Liver (tissue), 9 donors: ENCODE measurements around the gene THSD4. TPM values are rescaled to one million over a fixed set of nuclear protein-coding genes. Genes with fewer than 3 reads are reported as not detected.

Experiments
- DNase-seq: peaks from one replicate; pipeline ENCODE4 v3.0.0-alpha.2; 2017; ENCODE audit warnings: low spot score
- H3K27ac ChIP-seq, 2 donors: one replicate each; pipeline ENCODE4 v1.7.0; 2013; ENCODE audit warnings: inconsistent platforms in 2 of 2, low read length in 2 of 2, control low read depth in 1 of 2, low read depth in 1 of 2, mild to moderate bottlenecking in 1 of 2
- H3K27me3 ChIP-seq, 4 donors: one replicate each; pipeline versions ENCODE4 v1.6.1 to v1.7.0; 2013; ENCODE audit warnings: low read length in 3 of 4, inconsistent platforms in 1 of 4, mild to moderate bottlenecking in 1 of 4, moderate library complexity in 1 of 4; ENCODE audit not compliant: control insufficient read depth in 4 of 4, insufficient read depth in 4 of 4
- H3K36me3 ChIP-seq, 4 donors: one replicate each; pipeline versions ENCODE4 v1.6.1 to v1.7.0; 2013; ENCODE audit warnings: low read length in 3 of 4, mild to moderate bottlenecking in 3 of 4, low read depth in 1 of 4, moderate library complexity in 1 of 4; ENCODE audit not compliant: control insufficient read depth in 4 of 4, insufficient read depth in 3 of 4
- H3K4me1 ChIP-seq, 4 donors: one replicate each; pipeline versions ENCODE4 v1.6.1 to v1.7.0; 2013; ENCODE audit warnings: low read length in 3 of 4, mild to moderate bottlenecking in 3 of 4, moderate library complexity in 1 of 4; ENCODE audit not compliant: control insufficient read depth in 4 of 4, insufficient read depth in 4 of 4
- H3K4me3 ChIP-seq, 3 donors: one replicate each; pipeline versions ENCODE4 v1.6.1 to v1.7.0; 2013; ENCODE audit warnings: low read length in 3 of 3, control low read depth in 1 of 3, low read depth in 1 of 3, mild to moderate bottlenecking in 1 of 3
- H3K9ac ChIP-seq, 2 donors: one replicate each; pipeline ENCODE4 v1.7.0; 2013; ENCODE audit warnings: low read length in 2 of 2, mild to moderate bottlenecking in 2 of 2, moderate library complexity in 2 of 2, control low read depth in 1 of 2, low read depth in 1 of 2
- H3K9me3 ChIP-seq, 4 donors: one replicate each; pipeline versions ENCODE4 v1.6.1 to v1.7.0; 2013; ENCODE audit warnings: low read length in 3 of 4; ENCODE audit not compliant: control insufficient read depth in 4 of 4
- EGR1 ChIP-seq, 2 donors: IDR thresholded peaks; 2 replicates each; pipeline ENCODE4 v1.6.1; 2016 to 2018; ENCODE audit warnings: antibody characterized with exemption in 2 of 2, low read depth in 2 of 2
- FOXA1 ChIP-seq: IDR thresholded peaks from 2 replicates; pipeline ENCODE4 v1.6.1; 2016; ENCODE audit warnings: antibody characterized with exemption
- FOXA2 ChIP-seq: IDR thresholded peaks from 2 replicates; pipeline ENCODE4 v1.6.1; 2016; ENCODE audit warnings: antibody characterized with exemption
- GABPA ChIP-seq, 2 donors: IDR thresholded peaks in 1 of 2; conservative IDR thresholded peaks in 1 of 2; 2 replicates each; pipeline ENCODE4 v1.6.1; 2016; ENCODE audit warnings: antibody characterized with exemption in 2 of 2, mild to moderate bottlenecking in 1 of 2, moderate library complexity in 1 of 2
- HNF4A ChIP-seq, 2 donors: conservative IDR thresholded peaks; 2 replicates each; pipeline ENCODE4 v1.6.1; 2016; ENCODE audit warnings: antibody characterized with exemption in 2 of 2, mild to moderate bottlenecking in 2 of 2
- JUND ChIP-seq, 2 donors: IDR thresholded peaks; 2 replicates each; pipeline ENCODE4 v1.6.1; 2016; ENCODE audit warnings: antibody characterized with exemption in 2 of 2
- NR2F2 ChIP-seq: IDR thresholded peaks from 2 replicates; pipeline ENCODE4 v1.6.1; 2016; ENCODE audit warnings: antibody characterized with exemption
- RAD21 ChIP-seq, 2 donors: IDR thresholded peaks; 2 replicates each; pipeline ENCODE4 v1.6.1; 2016; ENCODE audit warnings: antibody characterized with exemption in 2 of 2, mild to moderate bottlenecking in 2 of 2
- RXRA ChIP-seq, 2 donors: IDR thresholded peaks; 2 replicates each; pipeline ENCODE4 v1.6.1; 2017 to 2018; ENCODE audit warnings: antibody characterized with exemption in 2 of 2, mild to moderate bottlenecking in 1 of 2
- SP1 ChIP-seq: IDR thresholded peaks from 2 replicates; pipeline ENCODE4 v1.6.1; 2018; ENCODE audit warnings: antibody characterized with exemption, mild to moderate bottlenecking
- TAF1 ChIP-seq: conservative IDR thresholded peaks from 2 replicates; pipeline ENCODE4 v1.6.1; 2016; ENCODE audit warnings: antibody characterized with exemption, mild to moderate bottlenecking
- YY1 ChIP-seq: IDR thresholded peaks from 2 replicates; pipeline ENCODE4 v1.6.1; 2016; ENCODE audit warnings: antibody characterized with exemption, mild to moderate bottlenecking
- WGBS: extraction: QIAGEN DNeasy Blood & Tissue Kit; methylation state at CpG from one replicate; pipeline ENCODE4 v1.1.7; 2013; 5-methylcytosine and 5-hydroxymethylcytosine counted together
- polyA plus RNA-seq, 2 donors: library from polyadenylated mRNA; stranded (reverse) in 1 of 2; unstranded in 1 of 2; fragments of 200-250 nt in 1 of 2; fragments of >200 nt in 1 of 2; fragmentation: Nextera tagmentation in 1 of 2; extraction: Ambion mirVana in 1 of 2; gene quantifications; one replicate each; pipeline versions ENCODE4 v1.2.1 to v1.2.3, GENCODE V29; 2013 to 2015
- total RNA-seq, 2 donors: library from RNA; depleted of rRNA; stranded (reverse); fragments of >200 nt; gene quantifications; one replicate each; pipeline ENCODE4 v1.2.3, GENCODE V29; 2014
- TF ChIP-seq, protein P1 (sequence below): IDR thresholded peaks from 2 replicates; pipeline ENCODE4 v1.6.1; 2016; ENCODE audit warnings: antibody characterized with exemption, mild to moderate bottlenecking
- TF ChIP-seq, protein P2 (sequence below): IDR thresholded peaks from 2 replicates; pipeline ENCODE4 v1.6.1; 2016; ENCODE audit warnings: antibody characterized with exemption
- TF ChIP-seq, protein P3 (sequence below): IDR thresholded peaks from 2 replicates; pipeline ENCODE4 v1.6.1; 2016; ENCODE audit warnings: antibody characterized with exemption
- TF ChIP-seq, protein P4 (sequence below): IDR thresholded peaks from 2 replicates; pipeline ENCODE4 v1.6.1; 2016; ENCODE audit warnings: antibody characterized with exemption
- donor health status: healthy.
- donor health status: healthy.
- donor health status: healthy.
- donor health status: healthy.
- donor health status: healthy.

Gene THSD4
- total and polyA plus RNA-seq, 4 donors, result 0.23 to 11.5 (median 1.9) TPM

DNA sequence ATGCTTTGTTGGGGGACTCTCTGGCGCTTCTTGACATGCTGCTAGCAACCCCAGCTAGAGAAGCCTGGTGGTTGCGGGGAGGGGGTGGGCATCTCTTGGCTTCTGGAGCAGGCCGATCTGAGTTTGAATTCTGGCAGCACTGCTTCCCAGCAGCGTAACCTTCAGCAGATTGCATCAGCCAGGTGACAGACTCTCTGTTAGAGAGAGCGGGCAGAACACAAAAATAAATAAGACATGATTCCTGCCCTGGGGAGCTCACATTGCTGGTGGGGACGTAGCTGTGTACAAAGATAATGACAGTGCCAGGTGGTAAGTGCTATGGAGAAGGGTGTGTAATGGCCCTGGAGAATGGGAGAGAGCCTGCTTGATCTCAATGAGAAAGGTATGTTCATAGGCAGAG lies 87.4 kb downstream of the THSD4 start (continued):
- TF ChIP-seq, protein P1, sequence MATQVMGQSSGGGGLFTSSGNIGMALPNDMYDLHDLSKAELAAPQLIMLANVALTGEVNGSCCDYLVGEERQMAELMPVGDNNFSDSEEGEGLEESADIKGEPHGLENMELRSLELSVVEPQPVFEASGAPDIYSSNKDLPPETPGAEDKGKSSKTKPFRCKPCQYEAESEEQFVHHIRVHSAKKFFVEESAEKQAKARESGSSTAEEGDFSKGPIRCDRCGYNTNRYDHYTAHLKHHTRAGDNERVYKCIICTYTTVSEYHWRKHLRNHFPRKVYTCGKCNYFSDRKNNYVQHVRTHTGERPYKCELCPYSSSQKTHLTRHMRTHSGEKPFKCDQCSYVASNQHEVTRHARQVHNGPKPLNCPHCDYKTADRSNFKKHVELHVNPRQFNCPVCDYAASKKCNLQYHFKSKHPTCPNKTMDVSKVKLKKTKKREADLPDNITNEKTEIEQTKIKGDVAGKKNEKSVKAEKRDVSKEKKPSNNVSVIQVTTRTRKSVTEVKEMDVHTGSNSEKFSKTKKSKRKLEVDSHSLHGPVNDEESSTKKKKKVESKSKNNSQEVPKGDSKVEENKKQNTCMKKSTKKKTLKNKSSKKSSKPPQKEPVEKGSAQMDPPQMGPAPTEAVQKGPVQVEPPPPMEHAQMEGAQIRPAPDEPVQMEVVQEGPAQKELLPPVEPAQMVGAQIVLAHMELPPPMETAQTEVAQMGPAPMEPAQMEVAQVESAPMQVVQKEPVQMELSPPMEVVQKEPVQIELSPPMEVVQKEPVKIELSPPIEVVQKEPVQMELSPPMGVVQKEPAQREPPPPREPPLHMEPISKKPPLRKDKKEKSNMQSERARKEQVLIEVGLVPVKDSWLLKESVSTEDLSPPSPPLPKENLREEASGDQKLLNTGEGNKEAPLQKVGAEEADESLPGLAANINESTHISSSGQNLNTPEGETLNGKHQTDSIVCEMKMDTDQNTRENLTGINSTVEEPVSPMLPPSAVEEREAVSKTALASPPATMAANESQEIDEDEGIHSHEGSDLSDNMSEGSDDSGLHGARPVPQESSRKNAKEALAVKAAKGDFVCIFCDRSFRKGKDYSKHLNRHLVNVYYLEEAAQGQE, result peak; percentile 41
- TF ChIP-seq NR2F2 (no peak), FOXA1 (peak; percentile 38), GABPA (IDR thresholded peaks at IDR 0.05 in 1 of 2, conservative IDR thresholded peaks at IDR 0.05 in 1 of 2) (no peak), RXRA (IDR thresholded peaks at IDR 0.05) (peak in 1 of 2 donors; percentile 55), RAD21 (IDR thresholded peaks at IDR 0.05) (peak; percentile 28 to 55), HNF4A (conservative IDR thresholded peaks at IDR 0.05) (peak in 1 of 2 donors; percentile 46), SP1 (no peak)
- TF ChIP-seq, protein P2, sequence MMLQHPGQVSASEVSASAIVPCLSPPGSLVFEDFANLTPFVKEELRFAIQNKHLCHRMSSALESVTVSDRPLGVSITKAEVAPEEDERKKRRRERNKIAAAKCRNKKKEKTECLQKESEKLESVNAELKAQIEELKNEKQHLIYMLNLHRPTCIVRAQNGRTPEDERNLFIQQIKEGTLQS, result peak; percentile 78

DNA sequence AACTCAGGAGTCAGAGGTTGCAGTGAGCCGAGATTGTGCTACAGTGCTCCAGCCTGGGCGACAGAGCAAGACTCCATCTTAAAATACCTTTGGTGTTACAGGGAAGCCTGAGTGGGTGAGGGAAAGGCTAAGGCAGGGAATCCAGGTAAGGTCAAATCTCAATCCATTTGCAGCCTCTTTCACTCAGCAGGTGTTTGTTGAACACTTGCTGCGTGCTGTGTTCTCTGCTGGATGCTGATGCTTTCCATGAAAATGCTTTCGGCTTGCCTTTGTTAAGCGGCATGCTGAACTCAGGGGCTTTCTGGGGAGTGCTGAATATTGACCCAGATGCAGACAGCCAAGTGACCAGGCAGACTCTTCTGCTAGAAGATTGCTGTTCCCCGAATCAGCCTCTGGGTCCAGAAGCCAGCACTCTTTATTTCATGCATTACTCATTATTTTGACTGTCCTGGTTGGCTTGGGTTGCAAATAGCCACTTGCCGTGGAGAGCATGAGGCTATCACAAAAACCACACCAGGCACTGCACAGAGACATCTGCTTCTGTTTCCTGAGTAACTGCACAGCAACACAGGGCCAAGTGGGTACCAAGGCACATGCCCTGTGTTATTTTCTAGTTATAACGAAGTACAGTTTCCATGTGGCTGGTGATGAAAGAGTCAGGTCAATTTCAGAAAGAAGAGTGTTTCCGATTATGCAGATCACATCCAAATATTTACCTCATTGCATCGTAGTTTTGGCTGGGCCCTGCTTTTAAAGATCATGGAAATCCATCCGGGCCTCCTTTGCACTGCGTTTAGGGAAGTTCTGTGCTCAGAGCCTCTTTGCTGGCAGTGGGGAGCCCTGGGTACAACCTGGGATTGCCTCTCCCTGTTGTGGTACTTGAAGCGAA lies 88.6 kb downstream of the THSD4 start:
- 58% methylated on average over 13 of the region's 13 CpGs for WGBS

DNA sequence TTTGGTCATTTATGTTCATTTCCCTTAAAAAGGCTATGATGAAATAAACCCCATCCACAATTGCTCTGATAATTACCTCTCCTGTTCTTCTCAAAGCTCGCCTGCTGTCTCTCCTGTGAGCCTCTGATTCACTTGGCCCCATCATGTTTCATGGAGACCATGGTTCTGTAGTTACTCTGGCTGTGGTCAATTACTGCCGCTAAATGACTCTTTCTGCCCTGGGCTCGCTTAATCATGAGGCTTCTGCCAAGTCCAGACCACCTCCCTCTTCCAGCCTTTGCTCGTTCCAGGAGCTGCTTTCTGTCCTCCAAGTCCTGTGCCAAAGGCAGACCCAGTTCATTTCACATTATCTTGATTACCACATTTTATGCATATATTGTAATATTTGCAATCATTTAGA lies 91.9 kb downstream of the THSD4 start:
- 95% methylated on average over 4 of the region's 4 CpGs for WGBS
- Histone ChIP-seq H3K27ac (no peak overlapping the region), H3K9ac (no peak overlapping the region), H3K4me3 (no peak overlapping the region), H3K4me1 (peaks cover 0 to 14% (median 6%) of the 10 kb centered on the region in 4 donors), H3K9me3 (no peaks in the 10 kb centered on the region), H3K36me3 (no peaks in the 10 kb centered on the region), H3K27me3 (no peaks in the 10 kb centered on the region)
- no peak for DNase-seq
- TF ChIP-seq NR2F2 (no peak), RAD21 (IDR thresholded peaks at IDR 0.05) (no peak), FOXA2 (no peak), SP1 (no peak), YY1 (no peak), JUND (IDR thresholded peaks at IDR 0.05) (no peak), FOXA1 (no peak), EGR1 (IDR thresholded peaks at IDR 0.05; ENCODE audit: low read depth in 2 of 2) (no peak)
- TF ChIP-seq, protein P2, result no peak
- TF ChIP-seq, protein P3, sequence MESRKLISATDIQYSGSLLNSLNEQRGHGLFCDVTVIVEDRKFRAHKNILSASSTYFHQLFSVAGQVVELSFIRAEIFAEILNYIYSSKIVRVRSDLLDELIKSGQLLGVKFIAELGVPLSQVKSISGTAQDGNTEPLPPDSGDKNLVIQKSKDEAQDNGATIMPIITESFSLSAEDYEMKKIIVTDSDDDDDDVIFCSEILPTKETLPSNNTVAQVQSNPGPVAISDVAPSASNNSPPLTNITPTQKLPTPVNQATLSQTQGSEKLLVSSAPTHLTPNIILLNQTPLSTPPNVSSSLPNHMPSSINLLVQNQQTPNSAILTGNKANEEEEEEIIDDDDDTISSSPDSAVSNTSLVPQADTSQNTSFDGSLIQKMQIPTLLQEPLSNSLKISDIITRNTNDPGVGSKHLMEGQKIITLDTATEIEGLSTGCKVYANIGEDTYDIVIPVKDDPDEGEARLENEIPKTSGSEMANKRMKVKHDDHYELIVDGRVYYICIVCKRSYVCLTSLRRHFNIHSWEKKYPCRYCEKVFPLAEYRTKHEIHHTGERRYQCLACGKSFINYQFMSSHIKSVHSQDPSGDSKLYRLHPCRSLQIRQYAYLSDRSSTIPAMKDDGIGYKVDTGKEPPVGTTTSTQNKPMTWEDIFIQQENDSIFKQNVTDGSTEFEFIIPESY, result no peak
- TF ChIP-seq, protein P4, sequence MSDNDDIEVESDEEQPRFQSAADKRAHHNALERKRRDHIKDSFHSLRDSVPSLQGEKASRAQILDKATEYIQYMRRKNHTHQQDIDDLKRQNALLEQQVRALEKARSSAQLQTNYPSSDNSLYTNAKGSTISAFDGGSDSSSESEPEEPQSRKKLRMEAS, result no peak
- TF ChIP-seq, protein P1, result no peak

More for the DNA sequence above, 88.6 kb downstream of the THSD4 start:
- Histone ChIP-seq H3K9ac (no peak overlapping the region), H3K27ac (no peak overlapping the region), H3K36me3 (no peaks in the 10 kb centered on the region), H3K4me1 (peaks cover 0 to 14% (median 6%) of the 10 kb centered on the region in 4 donors), H3K27me3 (no peaks in the 10 kb centered on the region), H3K9me3 (no peaks in the 10 kb centered on the region), H3K4me3 (no peak overlapping the region)
- peak; percentile 24 for TF ChIP-seq SP1
- peak in 1 of 2 donors; percentile 29 for TF ChIP-seq RAD21 (IDR thresholded peaks at IDR 0.05)
- TF ChIP-seq FOXA1, result no peak
- TF ChIP-seq HNF4A (conservative IDR thresholded peaks at IDR 0.05), result peak; percentile 10 to 14
- no peak for TF ChIP-seq FOXA2
- no peak for TF ChIP-seq YY1
- TF ChIP-seq, protein P2, result peak; percentile 66
- no peak for TF ChIP-seq TAF1
- DNase-seq, result no peak
